Measurements from ENCODE around the gene CREB3L2. TPM values are rescaled to one million over a fixed set of nuclear protein-coding genes. Genes with fewer than 3 reads are reported as not detected.

CREB3L2 gene
- total RNA-seq, 4 donors from 2014 or later, result 7.9 to 19.1 (median 11.7) TPM

DNA sequence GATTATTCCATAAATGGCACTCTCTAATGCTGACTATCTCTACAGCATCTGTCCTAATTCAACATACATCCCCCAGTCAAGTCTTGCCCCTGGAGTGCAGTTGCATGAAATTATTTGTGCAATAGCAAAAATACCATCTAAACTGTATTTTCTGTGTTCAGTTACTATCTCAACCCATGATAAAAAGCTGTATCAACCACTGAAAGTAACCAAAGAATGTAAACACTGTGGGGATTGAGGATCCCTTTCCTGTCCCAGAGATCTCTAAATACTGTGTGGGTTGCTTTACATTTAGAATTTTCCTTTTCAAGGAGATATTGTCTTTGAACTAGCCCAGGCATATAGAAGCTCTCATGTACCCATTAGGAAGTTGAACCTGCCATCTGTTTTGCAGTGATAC lies 131.2 kb downstream of the CREB3L2 start:
- no peak for TF ChIP-seq POLR2A (IDR thresholded peaks at IDR 0.05)
- TF ChIP-seq, protein P1, sequence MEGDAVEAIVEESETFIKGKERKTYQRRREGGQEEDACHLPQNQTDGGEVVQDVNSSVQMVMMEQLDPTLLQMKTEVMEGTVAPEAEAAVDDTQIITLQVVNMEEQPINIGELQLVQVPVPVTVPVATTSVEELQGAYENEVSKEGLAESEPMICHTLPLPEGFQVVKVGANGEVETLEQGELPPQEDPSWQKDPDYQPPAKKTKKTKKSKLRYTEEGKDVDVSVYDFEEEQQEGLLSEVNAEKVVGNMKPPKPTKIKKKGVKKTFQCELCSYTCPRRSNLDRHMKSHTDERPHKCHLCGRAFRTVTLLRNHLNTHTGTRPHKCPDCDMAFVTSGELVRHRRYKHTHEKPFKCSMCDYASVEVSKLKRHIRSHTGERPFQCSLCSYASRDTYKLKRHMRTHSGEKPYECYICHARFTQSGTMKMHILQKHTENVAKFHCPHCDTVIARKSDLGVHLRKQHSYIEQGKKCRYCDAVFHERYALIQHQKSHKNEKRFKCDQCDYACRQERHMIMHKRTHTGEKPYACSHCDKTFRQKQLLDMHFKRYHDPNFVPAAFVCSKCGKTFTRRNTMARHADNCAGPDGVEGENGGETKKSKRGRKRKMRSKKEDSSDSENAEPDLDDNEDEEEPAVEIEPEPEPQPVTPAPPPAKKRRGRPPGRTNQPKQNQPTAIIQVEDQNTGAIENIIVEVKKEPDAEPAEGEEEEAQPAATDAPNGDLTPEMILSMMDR (IDR thresholded peaks at IDR 0.05), result no peak
- H3K4me3 ChIP-seq (ENCODE audit: low read depth, poor library complexity, severe bottlenecking), result no peak overlapping the region
- no peak for DNase-seq (ENCODE audit: low spot score in 2 of 2)
- intact Hi-C loops (cut with DNase I; ENCODE audit: low total_unique reads), result no loop called here

- no peak for DNase-seq (ENCODE audit: low spot score in 2 of 2)
- intact Hi-C loops (cut with DNase I; ENCODE audit: low total_unique reads), result no loop called here
- WGBS, 2 donors, result 98 to 100% methylated on average over 1 of the region's 1 CpG
- no peak overlapping the region for H3K4me3 ChIP-seq (ENCODE audit: low read depth, poor library complexity, severe bottlenecking)
- TF ChIP-seq POLR2A (IDR thresholded peaks at IDR 0.05), result no peak
- TF ChIP-seq, protein P1 (IDR thresholded peaks at IDR 0.05), result no peak
Measured at GRCh38 chr7:137870078-137870477, 131.8 kb downstream of the CREB3L2 start.

GRCh38 chr7:137869260-137869659 lies 132.6 kb downstream of the CREB3L2 start:
- 93 to 100% methylated on average over 3 of the region's 3 CpGs for WGBS, 2 donors
- H3K4me3 ChIP-seq (ENCODE audit: low read depth, poor library complexity, severe bottlenecking), result no peak overlapping the region
- no peak for DNase-seq (ENCODE audit: low spot score in 2 of 2)
- intact Hi-C loops (cut with DNase I; ENCODE audit: low total_unique reads), result no loop called here
- TF ChIP-seq, protein P1 (IDR thresholded peaks at IDR 0.05), result no peak
- TF ChIP-seq POLR2A (IDR thresholded peaks at IDR 0.05), result no peak

DNA sequence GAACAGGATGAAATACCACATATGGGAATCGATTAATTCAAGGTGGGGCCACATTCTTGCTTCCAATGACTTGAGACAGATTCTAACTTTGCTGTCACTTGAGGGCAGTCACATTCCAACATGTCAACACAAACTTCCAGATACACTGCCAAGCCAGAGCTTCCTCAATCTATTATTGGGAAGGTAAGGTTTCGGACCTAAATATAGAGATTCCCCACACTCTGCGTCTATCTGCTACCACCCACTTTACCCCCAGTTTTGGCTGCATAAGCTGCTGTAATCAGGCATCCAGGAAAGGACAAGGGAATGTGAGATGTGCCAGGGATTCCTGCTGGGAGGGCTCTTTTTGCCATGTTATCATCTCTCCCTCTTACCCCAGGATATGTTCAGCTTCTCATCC lies 134.6 kb downstream of the CREB3L2 start:
- WGBS, 2 donors, result 83 to 86% methylated on average over 3 of the region's 3 CpGs
- DNase-seq (ENCODE audit: low spot score in 2 of 2), result no peak
- no peak overlapping the region for H3K4me3 ChIP-seq (ENCODE audit: low read depth, poor library complexity, severe bottlenecking)
- intact Hi-C loops (cut with DNase I; ENCODE audit: low total_unique reads), result no loop called here
- TF ChIP-seq, protein P1 (IDR thresholded peaks at IDR 0.05), result no peak
- TF ChIP-seq POLR2A (IDR thresholded peaks at IDR 0.05), result no peak

DNA sequence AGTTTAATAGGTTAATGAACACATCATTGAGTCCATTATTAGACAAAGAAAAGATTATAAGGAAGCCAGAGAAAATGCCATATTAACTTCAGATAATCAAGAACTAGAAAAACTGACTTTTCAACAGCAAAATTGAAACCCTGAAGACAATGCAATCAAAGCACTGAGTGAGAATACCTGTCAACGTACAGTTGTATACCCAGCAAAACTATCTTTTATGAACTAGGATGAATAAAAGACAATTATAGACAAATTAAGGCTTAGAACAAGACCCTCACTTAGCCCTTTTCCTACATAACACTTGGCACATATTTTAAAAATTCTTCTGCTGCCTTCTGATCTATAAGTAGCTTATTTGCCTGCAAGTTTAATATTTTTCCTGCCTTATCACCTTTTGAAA lies 136.1 kb downstream of the CREB3L2 start:
- intact Hi-C loops (cut with DNase I; ENCODE audit: low total_unique reads), result no loop called here
- H3K4me3 ChIP-seq (ENCODE audit: low read depth, poor library complexity, severe bottlenecking), result no peak overlapping the region
- no peak for TF ChIP-seq POLR2A (IDR thresholded peaks at IDR 0.05)
- TF ChIP-seq, protein P1 (IDR thresholded peaks at IDR 0.05), result no peak
- WGBS, 2 donors, result 97 to 100% methylated on average over 1 of the region's 1 CpG
- no peak for DNase-seq (ENCODE audit: low spot score in 2 of 2)

GRCh38 chr7:137862964-137863363 lies 138.9 kb downstream of the CREB3L2 start:
- H3K4me3 ChIP-seq (ENCODE audit: low read depth, poor library complexity, severe bottlenecking), result no peak overlapping the region
- WGBS, 2 donors, result 90 to 95% methylated on average over 2 of the region's 2 CpGs
- DNase-seq (ENCODE audit: low spot score in 2 of 2), result no peak
- intact Hi-C loops (cut with DNase I; ENCODE audit: low total_unique reads), result no loop called here
- TF ChIP-seq, protein P1 (IDR thresholded peaks at IDR 0.05), result no peak
- TF ChIP-seq POLR2A (IDR thresholded peaks at IDR 0.05), result no peak

All from lower leg skin (tissue), 4 donors.